Muscle of arm (tissue), 12 donors: ENCODE data around the gene PP2D1. TPM values are rescaled to one million over a fixed set of nuclear protein-coding genes. Genes with fewer than 3 reads are reported as not detected.
"Not testable (repeated sequence)": the region's sequence is repeated elsewhere in the genome, so short reads cannot be mapped to it uniquely, and the experiment has no call there.

ENCODE experiments used
- DNase-seq: peaks from one replicate; pipeline ENCODE4 v3.0.0-alpha.2; 2013
- polyA plus RNA-seq, 12 donors: library from polyadenylated mRNA; unstranded; fragments of 120-200 nt; gene quantifications; one replicate each; pipeline ENCODE4 v1.2.1, GENCODE V29; 2013; ENCODE audit not compliant: insufficient read length in 12 of 12

The PP2D1 gene
- polyA plus RNA-seq, 12 donors, result 0.08 to 0.88 (median 0.38) TPM; not detected in 2

- no peak for DNase-seq
Measured at GRCh38 chr3:19972054-19972453, 40.0 kb downstream of the PP2D1 start.

GRCh38 chr3:19970327-19970726, 41.7 kb downstream of the PP2D1 start:
- no peak for DNase-seq

- no peak for DNase-seq
Measured at GRCh38 chr3:19967812-19968211, 44.3 kb downstream of the PP2D1 start.

GRCh38 chr3:19967208-19967607, 44.9 kb downstream of the PP2D1 start:
- no peak for DNase-seq

GRCh38 chr3:19961960-19962359, 50.1 kb downstream of the PP2D1 start:
- DNase-seq, result no peak

- no peak for DNase-seq
Measured at GRCh38 chr3:19960696-19961095, 51.4 kb downstream of the PP2D1 start.

GRCh38 chr3:19959505-19959904, 52.6 kb downstream of the PP2D1 start:
- no peak for DNase-seq

- not testable (repeated sequence) for DNase-seq
Measured at GRCh38 chr3:19957354-19957753, 54.7 kb downstream of the PP2D1 start.

GRCh38 chr3:19954676-19955075, 57.4 kb downstream of the PP2D1 start:
- DNase-seq, result no peak

- DNase-seq, result no peak
Measured at GRCh38 chr3:19950316-19950715, 61.7 kb downstream of the PP2D1 start.

- DNase-seq, result no peak
Measured at GRCh38 chr3:19948226-19948591, 63.9 kb downstream of the PP2D1 start.

- DNase-seq, result peak; percentile 63
Measured at GRCh38 chr3:19947549-19948225, 64.4 kb downstream of the PP2D1 start.

GRCh38 chr3:19946832-19947548, 65.1 kb downstream of the PP2D1 start, which contains the start of gene RAB5A:
Gene RAB5A, plus strand, starts transcription at chr3:19947097. Its CDS starts 3,802 bp downstream, at chr3:19950899.
- peak; percentile 97 for DNase-seq

- DNase-seq, result no peak
Measured at GRCh38 chr3:19945969-19946831, 65.9 kb downstream of the PP2D1 start.

GRCh38 chr3:19945534-19945933, 66.5 kb downstream of the PP2D1 start:
- no peak for DNase-seq

- DNase-seq, result no peak
Measured at GRCh38 chr3:19940643-19941042, 71.4 kb downstream of the PP2D1 start.

- no peak for DNase-seq
Measured at GRCh38 chr3:19938295-19938627, 73.8 kb downstream of the PP2D1 start.

- no peak for DNase-seq
Measured at GRCh38 chr3:19937459-19938294, 74.4 kb downstream of the PP2D1 start.
